ENCODE measurements around the gene SUDS3. TPM values are rescaled to one million over a fixed set of nuclear protein-coding genes. Genes with fewer than 3 reads are reported as not detected.
"Not testable (repeated sequence)": the region's sequence is repeated elsewhere in the genome, so short reads cannot be mapped to it uniquely, and the experiment has no call there.

The SUDS3 gene
- total RNA-seq, 1 donor from 2014 or later = 23.0 TPM

GRCh38 chr12:118398524-118398923 lies 22.2 kb downstream of the SUDS3 start:
- no peak for ATAC-seq

GRCh38 chr12:118398940-118399339 lies 22.6 kb downstream of the SUDS3 start:
- ATAC-seq = no peak

- ATAC-seq = no peak
Observed at GRCh38 chr12:118402251-118402650, 25.9 kb downstream of the SUDS3 start.

GRCh38 chr12:118404876-118405521 lies 28.6 kb downstream of the SUDS3 start:
- ATAC-seq = peak; percentile 29

- not testable (repeated sequence) for ATAC-seq
Observed at GRCh38 chr12:118408241-118408640, 31.9 kb downstream of the SUDS3 start.

GRCh38 chr12:118409834-118410233 lies 33.5 kb downstream of the SUDS3 start:
- no peak for ATAC-seq

- ATAC-seq = no peak
Observed at GRCh38 chr12:118417942-118418341, 41.6 kb downstream of the SUDS3 start.

- peak; percentile 80 for ATAC-seq
Observed at GRCh38 chr12:118418385-118419057, 42.2 kb downstream of the SUDS3 start.

- ATAC-seq = no peak
Observed at GRCh38 chr12:118420673-118421072, 44.3 kb downstream of the SUDS3 start.

- ATAC-seq = no peak
Observed at GRCh38 chr12:118424884-118425283, 48.5 kb downstream of the SUDS3 start.

- no peak for ATAC-seq
Observed at GRCh38 chr12:118425364-118425763, 49.0 kb downstream of the SUDS3 start.

- ATAC-seq = no peak
Observed at GRCh38 chr12:118427819-118428218, 51.5 kb downstream of the SUDS3 start.

- no peak for ATAC-seq
Observed at GRCh38 chr12:118428643-118429042, 52.3 kb downstream of the SUDS3 start.

GRCh38 chr12:118429688-118430383 lies 53.5 kb downstream of the SUDS3 start:
- ATAC-seq = no peak

- no peak for ATAC-seq
Observed at GRCh38 chr12:118430516-118430915, 54.2 kb downstream of the SUDS3 start.

GRCh38 chr12:118432812-118433545 lies 56.6 kb downstream of the SUDS3 start:
- no peak for ATAC-seq

- ATAC-seq = no peak
Observed at GRCh38 chr12:118436002-118436730, 59.8 kb downstream of the SUDS3 start.

GRCh38 chr12:118436986-118437385 lies 60.6 kb downstream of the SUDS3 start:
- ATAC-seq = no peak

- ATAC-seq = no peak
Observed at GRCh38 chr12:118439068-118439467, 62.7 kb downstream of the SUDS3 start.

GRCh38 chr12:118446247-118446646 lies 69.9 kb downstream of the SUDS3 start:
- no peak for ATAC-seq

GRCh38 chr12:118447181-118447580 lies 70.8 kb downstream of the SUDS3 start:
- no peak for ATAC-seq

- ATAC-seq = no peak
Observed at GRCh38 chr12:118448341-118448740, 72.0 kb downstream of the SUDS3 start.

All from esophagus mucosa (tissue), 1 donor.